AG10803 (cell line): Measurements from ENCODE around the gene NEAT1.
A peak's percentile ranks its signal among the peaks of the same experiment; 100 is the strongest.

Source experiments
- DNase-seq: peaks from one replicate; pipeline ENCODE4 v3.0.0; 2010; ENCODE audit warnings: low read depth
- H3K4me3 ChIP-seq: 2 replicates; pipeline ENCODE4 v1.5.1; 2011; ENCODE audit warnings: mild to moderate bottlenecking, low read length, control low read depth
- TF ChIP-seq, protein P1 (sequence below): conservative IDR thresholded peaks from 2 replicates; pipeline ENCODE4 v1.5.1; 2011; ENCODE audit warnings: mild to moderate bottlenecking, low read length, control low read depth, inconsistent platforms

Gene NEAT1

DNA sequence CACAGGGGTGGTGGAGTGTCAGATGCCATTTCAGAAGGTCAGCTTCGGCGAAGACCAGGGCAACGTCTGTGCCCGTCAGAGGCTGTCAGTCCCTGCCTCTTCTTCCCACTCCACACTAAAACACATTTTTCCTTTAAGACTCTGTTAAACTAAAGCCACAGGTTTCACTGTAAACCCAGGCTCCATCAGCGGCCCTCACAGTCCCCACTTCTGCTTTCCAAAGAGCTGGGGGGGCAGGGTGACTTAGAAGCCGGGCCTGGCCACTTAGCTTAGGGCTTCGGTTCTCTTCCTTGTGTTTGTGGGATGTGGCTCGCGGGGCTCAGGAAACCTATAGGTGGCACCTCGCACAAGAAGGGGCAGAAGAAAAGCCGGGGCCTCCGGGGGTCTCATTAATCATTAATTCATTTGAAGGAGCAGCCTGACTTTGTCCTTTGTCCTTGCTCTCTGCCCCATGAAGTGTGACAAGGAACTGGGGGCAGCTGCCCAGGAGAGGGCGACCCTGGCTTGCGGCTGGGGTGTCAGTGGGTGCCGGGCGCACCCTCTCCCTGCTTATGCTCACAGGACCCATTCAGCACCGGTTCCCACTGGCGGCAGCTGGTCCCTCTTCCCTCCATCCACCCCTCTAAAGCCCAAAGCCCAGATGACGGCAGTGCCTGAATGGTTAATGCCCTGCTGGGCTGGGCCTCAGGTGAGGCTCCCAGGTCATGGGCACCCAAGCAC lies 44.2 kb upstream of the NEAT1 start:
- no peak for DNase-seq
- TF ChIP-seq, protein P1, sequence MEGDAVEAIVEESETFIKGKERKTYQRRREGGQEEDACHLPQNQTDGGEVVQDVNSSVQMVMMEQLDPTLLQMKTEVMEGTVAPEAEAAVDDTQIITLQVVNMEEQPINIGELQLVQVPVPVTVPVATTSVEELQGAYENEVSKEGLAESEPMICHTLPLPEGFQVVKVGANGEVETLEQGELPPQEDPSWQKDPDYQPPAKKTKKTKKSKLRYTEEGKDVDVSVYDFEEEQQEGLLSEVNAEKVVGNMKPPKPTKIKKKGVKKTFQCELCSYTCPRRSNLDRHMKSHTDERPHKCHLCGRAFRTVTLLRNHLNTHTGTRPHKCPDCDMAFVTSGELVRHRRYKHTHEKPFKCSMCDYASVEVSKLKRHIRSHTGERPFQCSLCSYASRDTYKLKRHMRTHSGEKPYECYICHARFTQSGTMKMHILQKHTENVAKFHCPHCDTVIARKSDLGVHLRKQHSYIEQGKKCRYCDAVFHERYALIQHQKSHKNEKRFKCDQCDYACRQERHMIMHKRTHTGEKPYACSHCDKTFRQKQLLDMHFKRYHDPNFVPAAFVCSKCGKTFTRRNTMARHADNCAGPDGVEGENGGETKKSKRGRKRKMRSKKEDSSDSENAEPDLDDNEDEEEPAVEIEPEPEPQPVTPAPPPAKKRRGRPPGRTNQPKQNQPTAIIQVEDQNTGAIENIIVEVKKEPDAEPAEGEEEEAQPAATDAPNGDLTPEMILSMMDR, result no peak
- H3K4me3 ChIP-seq, result no peak overlapping the region

DNA sequence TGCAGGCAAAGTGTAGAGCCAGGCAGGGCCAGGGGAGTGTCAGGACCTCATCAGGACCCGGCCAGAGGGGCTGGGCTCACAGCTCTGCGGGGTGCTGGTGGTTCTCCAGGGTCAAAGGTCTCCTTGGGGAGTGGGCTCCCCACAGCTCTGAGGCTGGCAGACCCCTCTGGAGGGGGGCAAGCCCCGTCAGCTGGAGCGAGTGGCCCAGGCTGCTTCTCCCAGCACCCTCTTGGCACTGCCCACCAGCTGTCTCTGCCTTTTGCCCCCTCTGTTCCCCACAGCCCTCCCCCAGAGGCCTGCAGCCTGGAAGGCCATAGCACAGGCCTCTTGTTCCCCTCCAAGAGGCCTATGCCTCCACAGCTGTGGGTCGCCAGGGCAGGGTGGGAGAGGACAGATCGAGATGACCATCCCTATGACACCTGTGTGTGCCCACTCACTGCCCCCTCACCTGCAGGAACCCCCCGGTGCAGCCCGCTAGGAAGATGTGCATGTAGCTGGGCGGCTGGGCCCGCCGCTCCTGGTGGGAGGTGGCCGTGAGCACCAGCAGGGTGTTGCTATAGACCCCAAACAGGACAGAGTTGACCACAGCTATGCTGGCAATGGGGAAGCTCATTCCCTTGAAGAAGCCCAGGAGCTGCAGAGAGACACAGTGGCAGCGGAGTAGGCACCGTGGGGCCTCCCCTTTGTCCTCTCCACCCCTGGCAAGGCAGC lies 43.5 kb upstream of the NEAT1 start:
- TF ChIP-seq, protein P1, result no peak
- no peak overlapping the region for H3K4me3 ChIP-seq
- DNase-seq, result no peak

DNA sequence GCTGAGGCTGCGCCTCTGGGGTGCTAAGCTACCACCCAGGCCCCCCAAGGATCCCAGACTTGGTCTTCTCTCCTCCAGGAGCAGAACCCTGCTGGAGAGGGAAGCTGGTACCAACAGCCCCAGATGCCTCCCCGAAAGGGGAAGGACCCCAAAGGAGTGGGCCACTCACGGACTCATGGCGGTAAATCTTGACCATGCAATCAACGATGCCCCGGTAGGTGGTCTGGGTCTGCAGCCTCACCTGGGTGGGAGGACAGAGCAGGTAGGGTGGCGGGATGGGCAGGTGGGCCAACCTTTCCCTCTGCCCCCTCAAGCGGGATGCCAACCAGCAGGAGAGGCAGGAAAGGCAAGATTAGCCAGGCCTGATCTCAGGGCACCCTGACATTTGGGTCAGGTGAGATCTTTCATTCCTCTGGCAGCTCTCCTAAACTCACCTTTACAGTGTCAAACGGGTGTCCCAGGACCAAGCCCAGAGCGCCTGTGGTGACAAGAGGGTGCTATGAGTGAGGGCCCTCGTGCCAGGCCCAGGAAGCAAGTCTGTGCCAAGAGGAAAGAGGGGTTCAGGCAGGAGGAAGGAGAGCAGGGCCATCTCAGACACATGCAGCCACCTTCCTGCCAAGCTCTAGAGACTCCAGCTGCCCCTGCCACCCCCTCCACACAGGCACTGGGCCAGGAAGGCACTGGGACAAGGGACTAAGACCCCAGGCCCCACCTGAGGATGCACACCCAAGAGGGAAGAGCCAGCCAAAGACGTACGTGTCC lies 42.7 kb upstream of the NEAT1 start:
- H3K4me3 ChIP-seq, result no peak overlapping the region
- DNase-seq, result no peak
- TF ChIP-seq, protein P1, result no peak

DNA sequence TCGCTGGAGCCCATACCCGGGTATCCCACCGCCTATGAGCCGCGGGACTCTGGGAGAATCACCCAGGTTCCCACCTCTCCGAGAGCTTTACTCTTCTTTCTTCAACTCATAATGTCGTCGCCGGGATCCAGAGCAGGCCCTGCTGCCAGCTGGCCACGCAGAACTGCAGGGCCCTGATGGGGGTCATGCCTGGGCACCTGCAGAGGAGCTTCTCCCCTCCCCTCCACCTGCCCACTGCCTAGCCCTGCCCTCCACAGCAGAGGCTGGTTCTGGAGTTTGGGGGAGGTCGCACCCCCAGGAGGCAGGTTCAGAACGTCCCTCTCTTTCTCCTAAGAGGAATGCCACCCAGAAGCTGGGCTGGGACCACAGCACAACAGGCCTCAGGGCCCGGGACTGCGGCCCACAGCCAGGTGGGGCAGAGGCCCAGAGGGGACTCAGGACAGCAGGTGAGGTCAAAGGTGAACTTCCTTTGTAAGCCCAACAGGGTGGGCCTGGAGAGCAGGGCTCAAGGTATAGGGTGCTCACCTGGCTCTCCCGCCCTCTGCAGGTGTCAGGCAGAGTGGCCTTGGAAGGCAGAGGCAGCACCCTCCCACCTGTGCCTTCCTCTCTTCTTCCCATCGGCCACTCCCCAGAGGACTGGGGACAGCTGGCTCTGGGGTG lies 42.0 kb upstream of the NEAT1 start:
- no peak for DNase-seq
- TF ChIP-seq, protein P1, result no peak
- H3K4me3 ChIP-seq, result no peak overlapping the region

DNA sequence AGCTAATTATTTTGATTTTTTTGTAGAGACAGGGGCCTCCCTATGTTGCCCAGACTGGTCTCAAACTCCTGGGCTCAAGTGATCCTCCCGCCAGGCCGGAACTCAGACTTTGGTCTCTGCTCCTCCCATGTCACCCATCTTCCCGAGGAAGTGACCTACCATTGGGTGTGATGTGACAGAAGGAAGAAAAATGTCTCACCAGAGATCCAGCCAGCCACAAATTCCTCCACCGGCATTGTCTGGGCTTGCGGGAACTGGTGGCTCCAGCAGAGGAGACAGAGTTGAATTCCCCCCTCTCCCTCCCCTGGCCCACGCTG lies 40.9 kb upstream of the NEAT1 start:
- TF ChIP-seq, protein P1, result no peak
- H3K4me3 ChIP-seq, result peak overlapping the region; percentile 62

DNA sequence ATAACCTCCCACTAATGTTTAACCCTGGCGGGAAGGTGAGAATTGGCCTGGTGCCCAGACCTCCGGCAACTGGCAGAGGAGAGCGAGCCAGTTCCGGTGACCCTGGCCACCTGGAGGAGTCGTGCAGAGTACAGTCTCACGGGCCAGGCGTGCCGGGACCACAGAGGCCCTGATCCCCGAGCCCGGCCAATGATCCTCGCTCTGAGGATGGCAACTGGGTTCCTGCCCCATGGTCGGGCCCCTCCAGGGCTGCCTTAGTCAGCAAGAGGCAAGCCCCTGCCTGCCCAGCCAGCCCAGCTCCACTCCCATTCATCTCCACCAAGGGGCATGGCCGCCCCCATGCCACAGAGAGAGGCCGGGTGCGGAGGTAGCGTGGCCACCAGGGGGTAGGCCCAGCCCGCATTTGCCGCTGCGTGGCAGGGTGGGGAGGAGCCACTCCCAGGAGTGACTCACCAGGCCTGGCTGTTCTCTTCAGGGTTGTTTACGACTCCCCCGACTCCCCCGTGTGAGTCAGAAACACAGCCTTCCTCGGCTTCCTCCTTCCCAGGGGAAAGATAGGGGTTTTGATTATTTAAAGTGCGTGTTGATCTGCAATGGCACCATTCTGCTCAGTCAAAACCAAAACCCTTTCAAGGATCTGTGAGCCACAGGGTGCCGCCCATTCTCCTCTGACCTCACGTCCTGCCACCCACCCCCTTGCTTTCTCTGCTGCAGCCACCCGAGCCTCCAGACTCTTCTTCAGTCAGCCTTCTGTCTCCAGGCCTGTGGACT lies 40.4 kb upstream of the NEAT1 start, which contains the start of gene SLC25A45:
Gene SLC25A45, minus strand, starts transcription at position 614 of the 771 bp plus-strand sequence. CDS start 695 bp downstream, outside the sequence.
- peak within 1 kb of the TSS; percentile 62 for H3K4me3 ChIP-seq
- TF ChIP-seq, protein P1, result peak; percentile 60
- DNase-seq, result peak; percentile 98

More for the DNA sequence above, 40.9 kb upstream of the NEAT1 start:
- peak; percentile 75 for DNase-seq
